KOPT-K1 (cell line): ENCODE results near the gene PTH1R.

Experiments
- H3K27ac ChIP-seq: fragments of 200-600 bp; sonication (generic); 2 replicates; pipeline ENCODE4 v1.5.1; 2016; ENCODE audit warnings: antibody characterized with exemption, mild to moderate bottlenecking, low read depth, low read length; ENCODE audit not compliant: poor library complexity, severe bottlenecking
- H3K36me3 ChIP-seq: fragments of 200-600 bp; sonication (generic); 2 replicates; pipeline ENCODE4 v1.5.1; 2017; ENCODE audit warnings: antibody characterized with exemption, mild to moderate bottlenecking, low read length, moderate library complexity; ENCODE audit not compliant: insufficient read depth
- H3K9me3 ChIP-seq: fragments of 200-600 bp; sonication (generic); 2 replicates; pipeline ENCODE4 v1.5.1; 2017; ENCODE audit warnings: antibody characterized with exemption, low read length, mild to moderate bottlenecking; ENCODE audit not compliant: insufficient read depth, poor library complexity, severe bottlenecking

Gene PTH1R

DNA sequence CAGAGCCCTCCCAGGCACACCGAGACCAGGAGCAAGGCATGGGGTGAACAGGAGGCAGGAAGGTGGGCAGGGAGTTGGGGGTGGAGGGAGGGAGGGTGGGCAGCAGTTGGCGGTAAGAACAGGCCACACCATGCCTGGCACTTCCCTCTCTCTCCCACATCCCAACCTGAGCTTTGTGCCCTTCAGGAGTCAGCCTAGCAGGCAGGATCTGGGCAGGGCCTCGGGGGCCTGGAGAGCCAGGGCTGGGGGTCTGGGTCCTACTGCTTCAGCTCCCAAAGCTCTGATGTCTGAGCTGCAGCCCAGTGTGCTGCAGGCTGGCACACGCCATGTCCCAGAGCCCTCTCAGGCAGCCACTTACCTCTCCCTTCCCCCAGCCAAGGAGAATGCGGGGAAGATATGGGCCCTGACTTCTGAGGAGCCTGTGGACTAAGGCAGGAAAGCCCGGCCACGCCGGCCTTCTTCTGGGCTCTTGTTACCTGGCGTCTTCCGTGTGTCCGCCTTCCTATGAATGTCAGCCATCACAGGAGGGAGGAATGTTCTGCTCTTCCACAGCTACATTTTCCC lies 11.4 kb upstream of the PTH1R start:
- H3K9me3 ChIP-seq, result no peaks in the 10 kb centered on the region
- no peak overlapping the region for H3K27ac ChIP-seq
- no peaks in the 10 kb centered on the region for H3K36me3 ChIP-seq

DNA sequence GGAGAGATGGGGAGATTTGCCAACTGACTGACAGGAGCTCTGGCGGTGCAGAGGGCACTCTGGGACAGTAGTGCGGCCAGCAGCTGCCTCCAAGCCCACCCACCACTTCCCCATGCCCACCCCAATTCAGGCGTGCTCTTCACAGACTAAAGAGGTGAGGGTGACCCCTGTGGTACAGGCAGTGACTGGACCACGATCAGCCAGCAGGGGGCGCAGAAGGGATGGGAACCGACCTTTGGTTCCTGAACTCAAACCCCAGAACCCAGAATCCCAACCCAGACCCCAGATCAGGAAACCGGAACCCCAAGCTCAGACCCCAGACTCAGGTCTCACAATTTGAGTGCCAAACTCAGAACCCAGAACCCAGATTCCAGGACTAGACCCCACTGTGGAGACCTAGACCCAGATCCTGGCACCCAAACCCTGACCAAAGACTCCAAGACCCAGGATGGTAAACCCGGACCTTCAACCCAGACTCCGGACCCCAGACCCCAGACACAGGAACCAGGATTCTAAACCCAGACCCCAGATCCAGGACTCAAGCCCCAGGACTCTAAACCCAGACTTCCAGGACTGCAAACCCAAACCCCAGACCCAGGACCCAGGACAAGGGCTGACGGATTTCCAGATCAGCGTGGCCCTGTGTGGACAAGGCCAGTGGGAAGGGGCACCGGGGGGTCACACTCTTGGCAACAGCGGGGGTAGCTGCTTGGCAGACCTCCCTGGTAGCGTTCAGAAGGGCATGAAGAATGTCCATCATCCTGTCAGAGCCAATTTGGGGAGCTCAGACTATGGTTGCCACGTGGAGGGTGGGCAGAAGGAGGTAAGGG lies 10.6 kb upstream of the PTH1R start:
- no peaks in the 10 kb centered on the region for H3K9me3 ChIP-seq
- H3K27ac ChIP-seq, result no peak overlapping the region

DNA sequence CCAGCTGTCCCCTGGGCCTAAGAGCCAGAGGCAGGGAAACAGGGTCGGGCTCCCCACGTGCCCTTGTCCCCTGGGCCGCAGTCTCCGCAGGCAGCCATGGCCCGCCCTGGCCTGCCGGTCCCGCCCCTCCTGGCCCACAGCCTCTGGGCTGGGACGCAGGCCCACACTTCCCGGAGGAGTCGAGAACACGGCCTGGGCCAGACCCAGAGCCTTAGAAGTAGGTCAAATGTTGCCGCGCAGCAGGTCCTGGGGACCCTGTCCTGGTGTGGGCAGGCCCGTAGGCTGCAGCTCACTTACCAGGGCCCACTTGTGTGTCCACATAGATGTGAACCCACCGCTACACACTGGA lies 10.0 kb upstream of the PTH1R start:
- Histone ChIP-seq H3K36me3 (no peaks in the 10 kb centered on the region), H3K27ac (no peak overlapping the region), H3K9me3 (no peaks in the 10 kb centered on the region)

More for the DNA sequence above, 10.6 kb upstream of the PTH1R start:
- H3K36me3 ChIP-seq, result no peaks in the 10 kb centered on the region

DNA sequence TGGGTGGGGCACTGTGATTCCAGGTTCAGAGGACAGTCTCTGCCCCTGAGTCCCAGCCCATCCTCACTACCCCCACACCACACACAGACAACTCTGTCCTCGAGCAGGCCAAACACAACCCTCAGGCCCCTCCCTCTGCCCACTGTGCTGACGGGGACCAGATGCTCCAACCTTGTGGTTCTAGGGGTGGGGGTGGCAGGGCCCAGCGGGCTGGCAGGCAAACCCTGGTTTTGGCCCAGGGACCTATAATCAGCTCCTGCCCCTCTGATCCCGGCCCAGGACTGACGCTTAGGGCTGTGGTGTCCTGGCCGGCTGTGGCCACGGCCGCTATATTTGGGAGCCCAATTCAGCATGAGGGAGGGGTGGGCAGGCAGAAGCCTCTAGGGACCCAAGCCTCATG lies 9.2 kb upstream of the PTH1R start:
- Histone ChIP-seq H3K36me3 (no peaks in the 10 kb centered on the region), H3K9me3 (no peaks in the 10 kb centered on the region), H3K27ac (no peak overlapping the region)

DNA sequence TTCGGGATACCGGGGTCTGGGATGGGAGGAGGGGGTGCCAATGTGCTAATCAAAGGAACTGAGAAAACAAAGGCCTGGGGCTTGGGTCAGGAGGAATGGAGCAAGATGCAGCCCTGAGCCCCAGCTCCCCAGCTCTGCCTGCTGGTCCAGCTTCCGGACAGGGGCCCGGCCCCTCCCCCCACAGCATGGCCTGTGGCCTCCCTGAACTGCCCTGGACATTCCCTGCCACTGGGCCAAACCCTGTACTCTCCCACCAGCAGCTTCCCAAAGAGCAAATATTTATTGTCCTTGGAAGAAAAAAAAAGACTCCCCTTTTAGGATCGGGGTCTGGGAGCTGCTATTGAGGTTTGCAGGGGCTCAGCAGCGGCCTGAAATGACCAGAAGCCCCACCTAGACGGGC lies 8.6 kb upstream of the PTH1R start:
- no peaks in the 10 kb centered on the region for H3K9me3 ChIP-seq
- no peaks in the 10 kb centered on the region for H3K36me3 ChIP-seq
- no peak overlapping the region for H3K27ac ChIP-seq

DNA sequence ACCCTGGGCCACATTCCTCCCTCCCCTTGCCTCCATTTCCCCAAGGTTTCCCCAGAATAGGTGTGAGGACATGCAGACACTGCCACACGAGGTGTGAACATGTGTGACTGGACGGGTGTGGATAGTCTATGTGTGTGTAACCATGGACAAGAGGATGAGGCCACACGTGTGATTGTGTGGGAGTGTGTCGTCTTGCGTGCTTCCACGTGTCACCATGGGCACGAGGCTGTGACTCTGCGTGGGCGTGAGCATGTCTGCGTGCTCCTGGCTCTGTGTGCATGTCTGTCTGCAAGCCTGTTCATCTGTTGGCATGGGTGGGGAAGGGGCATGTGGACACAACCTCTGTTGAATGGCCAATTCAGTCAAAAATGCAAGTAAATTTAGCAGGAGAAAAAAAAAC lies 8.1 kb upstream of the PTH1R start:
- Histone ChIP-seq H3K9me3 (no peaks in the 10 kb centered on the region), H3K36me3 (no peaks in the 10 kb centered on the region), H3K27ac (no peak overlapping the region)

DNA sequence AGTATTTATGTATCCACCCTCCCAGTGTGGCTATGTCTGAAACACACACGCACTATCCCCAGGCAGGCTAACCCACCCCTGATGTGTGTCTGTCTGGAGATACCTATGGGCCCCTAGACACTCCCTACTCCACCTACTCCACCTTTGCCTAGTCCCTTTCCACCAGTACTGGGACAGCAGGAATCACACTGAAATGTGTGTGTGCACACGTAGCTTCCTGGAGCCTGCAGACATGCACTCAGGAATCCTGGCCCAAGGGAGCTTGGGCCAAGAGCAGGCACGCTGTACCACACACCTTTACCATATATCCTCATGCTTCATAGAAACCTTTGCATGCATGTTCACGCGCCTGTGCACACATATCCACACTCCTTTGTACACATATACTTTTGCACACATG lies 6.9 kb upstream of the PTH1R start:
- no peak overlapping the region for H3K27ac ChIP-seq
- no peaks in the 10 kb centered on the region for H3K36me3 ChIP-seq
- no peaks in the 10 kb centered on the region for H3K9me3 ChIP-seq

DNA sequence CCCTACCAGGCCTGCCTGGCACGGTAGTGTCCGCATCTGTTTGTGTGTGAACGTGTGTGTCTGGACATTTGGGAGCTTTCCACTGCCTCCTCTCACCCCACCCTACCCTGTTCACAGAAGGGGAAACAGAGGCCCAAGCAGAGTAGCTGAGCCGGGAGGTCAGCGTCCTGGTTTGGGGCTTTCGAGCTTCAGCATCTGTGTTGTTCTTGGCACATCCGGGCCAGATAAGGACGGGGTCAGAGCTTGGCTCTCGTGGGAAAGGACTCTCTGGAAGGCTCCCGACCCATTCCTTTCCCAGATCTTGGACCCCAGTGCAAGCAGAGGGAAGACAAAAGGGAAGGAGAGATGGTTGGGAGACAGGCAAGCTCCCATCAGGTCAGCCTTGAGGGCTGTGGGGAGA lies 6.3 kb upstream of the PTH1R start:
- no peaks in the 10 kb centered on the region for H3K9me3 ChIP-seq
- no peak overlapping the region for H3K27ac ChIP-seq
- H3K36me3 ChIP-seq, result no peaks in the 10 kb centered on the region

DNA sequence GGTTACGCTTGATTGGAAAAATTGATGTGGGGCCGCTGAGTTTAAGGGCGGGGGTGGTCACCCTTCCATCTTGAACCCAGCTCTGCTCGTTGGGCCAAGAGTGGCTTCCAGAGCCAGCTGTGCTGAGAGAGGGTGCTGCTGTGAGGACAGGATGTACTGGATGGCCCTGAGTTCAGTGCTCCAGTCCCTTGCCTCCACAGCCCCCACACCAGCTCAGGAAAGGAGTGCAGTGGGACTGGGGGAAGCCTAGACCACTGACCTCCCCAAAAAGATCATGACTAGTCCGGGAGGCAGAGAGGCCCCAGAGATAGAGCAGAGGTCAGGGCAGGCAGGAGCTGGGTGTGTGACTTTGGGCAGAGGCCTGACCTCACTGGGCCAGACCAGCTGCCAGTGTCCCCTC lies 4.0 kb upstream of the PTH1R start:
- Histone ChIP-seq H3K36me3 (no peaks in the 10 kb centered on the region), H3K9me3 (no peaks in the 10 kb centered on the region), H3K27ac (no peak overlapping the region)

DNA sequence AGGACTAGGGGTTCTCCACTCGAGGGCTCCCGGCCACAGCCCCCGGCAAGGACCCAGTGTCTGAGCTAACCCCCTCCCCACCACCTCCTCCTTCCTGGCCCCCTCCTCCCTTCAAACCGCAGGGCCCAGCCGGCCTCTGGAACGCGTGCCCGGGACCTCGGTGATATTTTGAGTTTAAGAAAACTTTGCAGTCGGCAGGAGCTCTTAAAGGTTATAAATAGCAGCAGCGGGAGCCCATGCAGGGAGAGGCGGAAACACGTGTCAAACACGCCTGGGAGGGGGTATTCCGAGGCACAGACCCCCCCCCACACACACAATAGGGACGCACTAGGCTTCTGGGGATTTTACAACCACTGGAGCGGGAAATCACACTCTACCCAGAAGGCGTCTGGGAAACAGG lies 3.1 kb upstream of the PTH1R start:
- Histone ChIP-seq H3K27ac (no peak overlapping the region), H3K36me3 (no peaks in the 10 kb centered on the region), H3K9me3 (no peaks in the 10 kb centered on the region)

DNA sequence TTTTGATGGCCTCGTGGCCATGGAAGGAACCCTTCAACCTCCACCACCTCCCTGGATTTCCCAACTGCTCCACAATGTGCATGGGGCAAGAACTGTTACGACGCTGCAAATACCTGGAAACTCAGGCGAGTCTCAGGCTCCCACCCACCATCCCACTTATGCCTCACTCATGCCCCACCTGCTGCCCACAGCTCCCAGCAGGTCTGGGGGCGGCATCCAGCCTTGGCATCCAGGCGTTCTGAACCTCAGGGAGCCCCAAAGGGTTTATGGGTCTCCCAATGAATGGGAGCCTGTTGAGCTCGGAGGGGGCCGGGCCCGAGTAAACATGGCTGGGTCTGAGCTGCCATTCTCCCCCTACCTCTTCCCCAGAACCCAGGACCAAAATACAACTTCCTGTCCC lies 2.0 kb upstream of the PTH1R start:
- no peak overlapping the region for H3K27ac ChIP-seq
- H3K9me3 ChIP-seq, result no peaks in the 10 kb centered on the region
- H3K36me3 ChIP-seq, result no peaks in the 10 kb centered on the region

DNA sequence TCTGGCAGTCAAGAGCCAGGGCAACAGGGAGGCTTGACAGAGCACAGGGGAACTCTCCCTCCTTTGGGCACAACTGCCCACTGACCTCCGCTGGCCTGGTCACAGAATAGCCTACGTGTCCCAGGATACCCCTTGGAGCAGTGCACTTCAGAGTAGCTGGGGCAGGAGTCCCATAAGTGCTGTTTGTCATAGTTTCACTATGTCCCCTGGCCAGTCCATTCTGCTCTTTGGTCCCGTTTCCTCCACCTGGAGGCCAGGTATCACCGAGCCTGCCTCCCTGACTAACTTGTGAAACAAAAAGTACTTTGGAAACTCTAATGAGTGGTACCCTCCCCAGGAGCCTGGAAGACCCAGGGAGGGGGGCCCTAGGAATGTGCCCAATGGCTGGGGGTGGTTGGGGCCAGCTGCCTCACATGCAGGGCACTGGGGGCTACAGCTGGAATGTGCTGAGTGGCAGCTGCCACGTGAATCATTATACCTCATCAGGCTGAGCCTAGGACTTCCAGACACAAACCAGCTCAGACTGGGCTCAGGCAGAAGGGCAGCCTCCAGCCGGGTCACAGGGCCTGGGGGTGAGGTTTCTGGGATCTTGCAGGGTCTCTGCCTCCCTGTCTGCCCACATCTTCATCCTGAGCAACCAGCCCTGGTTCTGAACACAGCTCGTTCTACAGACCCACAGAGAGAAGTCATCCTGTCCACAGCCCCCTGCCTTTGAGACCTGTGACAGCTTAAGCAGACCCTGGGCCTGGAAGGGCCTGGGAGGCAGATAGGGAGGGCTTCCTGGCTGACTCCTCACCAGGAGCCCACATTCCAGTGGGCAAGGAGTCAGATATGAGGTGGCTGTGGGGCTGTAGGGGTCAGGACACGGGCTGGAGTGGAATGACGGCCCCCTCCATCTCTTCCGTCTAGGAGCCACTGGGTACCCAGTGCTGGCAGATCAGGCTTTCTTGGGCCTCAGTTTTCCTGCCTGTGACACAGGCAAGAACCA lies 914 bp upstream of the PTH1R start:
- H3K9me3 ChIP-seq, result no peaks in the 10 kb centered on the region
- H3K36me3 ChIP-seq, result no peaks in the 10 kb centered on the region
- H3K27ac ChIP-seq, result no peak overlapping the region

DNA sequence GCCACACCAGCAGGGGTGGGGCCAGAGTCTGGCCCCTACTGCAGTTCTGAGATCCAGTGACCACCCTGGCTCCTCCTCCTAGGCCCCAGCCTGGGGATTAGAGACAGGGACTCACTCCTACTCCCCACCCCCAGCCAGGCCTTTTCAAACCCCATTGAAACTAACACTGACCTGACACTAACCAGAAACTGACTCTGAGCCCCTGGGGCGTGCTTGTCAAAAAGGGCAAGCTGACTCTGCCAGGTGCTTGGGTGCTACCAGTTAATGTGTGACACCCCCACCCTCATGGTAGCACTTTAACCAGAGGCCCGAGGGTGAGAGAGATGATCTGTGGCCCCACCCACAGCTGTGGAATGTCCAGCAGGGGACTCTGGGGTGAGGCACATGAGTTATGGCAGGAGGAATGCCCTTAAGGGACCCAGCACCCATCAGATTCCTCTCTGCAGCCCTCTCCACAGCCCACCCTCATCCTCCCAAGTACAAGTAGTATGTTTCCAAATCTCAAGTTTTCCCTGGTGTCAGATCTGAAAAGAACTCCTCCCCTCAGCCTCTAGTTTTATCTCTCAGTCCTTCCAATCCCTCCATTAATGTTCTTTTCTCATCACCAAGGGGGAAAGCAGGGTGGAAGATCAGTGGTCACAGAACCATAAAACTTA lies 1.4 kb downstream of the PTH1R start:
- no peaks in the 10 kb centered on the region for H3K36me3 ChIP-seq
- H3K27ac ChIP-seq, result no peak overlapping the region

DNA sequence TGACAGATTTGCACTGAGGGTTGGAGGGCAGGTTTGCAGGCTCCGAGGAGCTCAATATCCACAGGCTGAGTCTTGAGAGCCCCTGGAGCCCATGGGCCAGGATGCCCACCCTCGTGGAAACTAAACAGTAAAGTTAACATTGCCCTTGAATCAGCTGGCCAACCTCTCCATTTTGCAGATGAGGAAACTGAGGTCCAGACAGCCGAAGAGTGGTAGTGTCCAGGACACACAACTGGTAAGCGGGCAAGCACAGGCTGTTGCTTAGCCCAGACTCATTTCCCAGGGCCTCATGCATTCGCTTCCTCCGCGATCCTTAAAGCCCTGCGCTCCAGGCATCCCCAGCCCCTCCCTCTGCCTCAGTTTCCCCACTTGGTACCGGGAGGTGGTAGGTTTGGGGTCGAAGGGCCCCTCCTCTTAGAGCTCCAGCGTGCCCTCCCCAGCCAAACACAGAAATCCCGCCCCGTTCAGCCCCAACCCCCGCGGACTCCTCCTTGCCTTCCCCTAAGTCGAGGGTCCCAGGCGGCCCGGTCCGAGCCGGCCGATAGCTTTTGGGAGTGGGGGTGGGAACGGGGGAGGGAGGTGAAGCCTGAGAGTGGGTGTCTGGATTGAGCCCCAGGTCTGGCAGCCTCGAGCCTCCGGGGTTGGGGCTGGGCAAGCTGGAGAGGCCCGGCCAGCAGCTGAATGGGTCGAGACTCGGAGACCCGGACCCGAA lies 3.5 kb downstream of the PTH1R start:
- Histone ChIP-seq H3K27ac (no peak overlapping the region), H3K36me3 (no peaks in the 10 kb centered on the region), H3K9me3 (no peaks in the 10 kb centered on the region)

More for the DNA sequence above, 1.4 kb downstream of the PTH1R start:
- H3K9me3 ChIP-seq, result no peaks in the 10 kb centered on the region
